KMS-11 (cell line): ENCODE data around the gene CCDC73.
"Not testable (repeated sequence)": the region's sequence is repeated elsewhere in the genome, so short reads cannot be mapped to it uniquely, and the experiment has no call there.

ENCODE experiments used
- H2AFZ ChIP-seq: fragments of 200-600 bp; sonication (generic); 2 replicates; pipeline ENCODE4 v1.6.1; 2016; ENCODE audit warnings: antibody characterized with exemption, mixed run types, low read depth
- H3K27ac ChIP-seq: fragments of 200-600 bp; sonication (generic); 2 replicates; pipeline ENCODE4 v1.6.1; 2016; ENCODE audit warnings: mild to moderate bottlenecking, mixed run types
- H3K27me3 ChIP-seq: fragments of 200-600 bp; sonication (generic); 2 replicates; pipeline ENCODE4 v1.6.1; 2017; ENCODE audit warnings: mild to moderate bottlenecking, low read depth, mixed run types, moderate library complexity; ENCODE audit not compliant: insufficient read depth
- H3K36me3 ChIP-seq: fragments of 200-600 bp; sonication (generic); 2 replicates; pipeline ENCODE4 v1.6.1; 2017; ENCODE audit warnings: mild to moderate bottlenecking, mixed run types; ENCODE audit not compliant: insufficient read depth
- H3K4me1 ChIP-seq: fragments of 200-600 bp; sonication (generic); 2 replicates; pipeline ENCODE4 v1.6.1; 2016; ENCODE audit warnings: mild to moderate bottlenecking, low read depth, mixed run types; ENCODE audit not compliant: poor library complexity, severe bottlenecking
- H3K4me2 ChIP-seq: fragments of 200-600 bp; sonication (generic); 2 replicates; pipeline ENCODE4 v1.7.0; 2016; ENCODE audit warnings: mild to moderate bottlenecking, mixed run types
- H3K4me3 ChIP-seq: fragments of 200-600 bp; sonication (generic); IDR thresholded peaks from 2 replicates; pipeline ENCODE4 v1.6.1; 2017; ENCODE audit warnings: low read depth, low read length, mixed read lengths; ENCODE audit not compliant: insufficient read depth
- H3K79me2 ChIP-seq: fragments of 200-600 bp; sonication (generic); 2 replicates; pipeline ENCODE4 v1.6.1; 2016; ENCODE audit warnings: low read depth, mixed run types; ENCODE audit not compliant: insufficient read depth
- H3K9ac ChIP-seq: fragments of 200-600 bp; sonication (generic); 2 replicates; pipeline ENCODE4 v1.6.1; 2016; ENCODE audit warnings: mild to moderate bottlenecking, mixed run types
- H4K20me1 ChIP-seq: fragments of 200-600 bp; sonication (generic); 2 replicates; pipeline ENCODE4 v1.6.1; 2016; ENCODE audit warnings: mild to moderate bottlenecking, mixed run types; ENCODE audit not compliant: insufficient read depth
- TF ChIP-seq, protein P1 (sequence below): fragments of 200-600 bp; sonication (generic); conservative IDR thresholded peaks from 2 replicates; pipeline ENCODE4 v1.6.1; 2017; ENCODE audit warnings: low read depth, mild to moderate bottlenecking, antibody characterized with exemption, low read length, moderate library complexity, mixed read lengths

CCDC73 gene

GRCh38 chr11:32758291-32758690 lies 36.2 kb downstream of the CCDC73 start:
- no peaks in the 10 kb centered on the region for H3K27me3 ChIP-seq
- TF ChIP-seq, protein P1, sequence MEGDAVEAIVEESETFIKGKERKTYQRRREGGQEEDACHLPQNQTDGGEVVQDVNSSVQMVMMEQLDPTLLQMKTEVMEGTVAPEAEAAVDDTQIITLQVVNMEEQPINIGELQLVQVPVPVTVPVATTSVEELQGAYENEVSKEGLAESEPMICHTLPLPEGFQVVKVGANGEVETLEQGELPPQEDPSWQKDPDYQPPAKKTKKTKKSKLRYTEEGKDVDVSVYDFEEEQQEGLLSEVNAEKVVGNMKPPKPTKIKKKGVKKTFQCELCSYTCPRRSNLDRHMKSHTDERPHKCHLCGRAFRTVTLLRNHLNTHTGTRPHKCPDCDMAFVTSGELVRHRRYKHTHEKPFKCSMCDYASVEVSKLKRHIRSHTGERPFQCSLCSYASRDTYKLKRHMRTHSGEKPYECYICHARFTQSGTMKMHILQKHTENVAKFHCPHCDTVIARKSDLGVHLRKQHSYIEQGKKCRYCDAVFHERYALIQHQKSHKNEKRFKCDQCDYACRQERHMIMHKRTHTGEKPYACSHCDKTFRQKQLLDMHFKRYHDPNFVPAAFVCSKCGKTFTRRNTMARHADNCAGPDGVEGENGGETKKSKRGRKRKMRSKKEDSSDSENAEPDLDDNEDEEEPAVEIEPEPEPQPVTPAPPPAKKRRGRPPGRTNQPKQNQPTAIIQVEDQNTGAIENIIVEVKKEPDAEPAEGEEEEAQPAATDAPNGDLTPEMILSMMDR: no peak

GRCh38 chr11:32753181-32753580 lies 41.3 kb downstream of the CCDC73 start:
- H3K9ac ChIP-seq: not testable (repeated sequence)

More at GRCh38 chr11:32758291-32758690, 36.2 kb downstream of the CCDC73 start:
- Histone ChIP-seq H3K36me3 (no peaks in the 10 kb centered on the region), H3K27ac (no peak overlapping the region), H3K4me3 (no peak overlapping the region), H3K4me1 (no peaks in the 10 kb centered on the region), H3K9ac (no peak overlapping the region), H4K20me1 (no peaks in the 10 kb centered on the region), H3K79me2 (no peaks in the 10 kb centered on the region), H2AFZ (no peak overlapping the region), H3K4me2 (no peak overlapping the region)

DNA sequence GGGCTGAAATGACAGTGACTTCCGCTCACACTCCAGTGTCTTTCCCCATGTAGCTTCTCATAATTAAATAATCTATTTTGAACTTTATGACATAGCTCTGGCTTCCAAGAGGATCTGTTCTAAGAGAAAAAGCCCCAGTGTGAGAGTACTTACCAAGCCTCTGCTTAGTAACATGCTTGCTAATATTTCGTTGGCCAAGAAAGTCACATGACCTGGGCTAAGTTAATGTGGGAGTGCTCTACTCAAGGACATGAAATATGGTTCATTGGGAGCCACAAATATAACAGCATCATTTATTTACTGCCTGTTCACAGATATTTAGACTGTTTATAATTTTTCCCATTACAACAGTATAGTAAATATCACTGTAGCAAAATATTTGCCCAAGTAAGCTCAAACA lies 42.5 kb downstream of the CCDC73 start:
- Histone ChIP-seq H3K9ac (no peak overlapping the region), H3K27ac (no peak overlapping the region)
- TF ChIP-seq, protein P1: no peak

More at GRCh38 chr11:32753181-32753580, 41.3 kb downstream of the CCDC73 start:
- not testable (repeated sequence) for H2AFZ ChIP-seq, H3K4me2 ChIP-seq, H4K20me1 ChIP-seq, H3K36me3 ChIP-seq, H3K27ac ChIP-seq, H3K79me2 ChIP-seq, H3K4me1 ChIP-seq, H3K4me3 ChIP-seq, H3K27me3 ChIP-seq

DNA sequence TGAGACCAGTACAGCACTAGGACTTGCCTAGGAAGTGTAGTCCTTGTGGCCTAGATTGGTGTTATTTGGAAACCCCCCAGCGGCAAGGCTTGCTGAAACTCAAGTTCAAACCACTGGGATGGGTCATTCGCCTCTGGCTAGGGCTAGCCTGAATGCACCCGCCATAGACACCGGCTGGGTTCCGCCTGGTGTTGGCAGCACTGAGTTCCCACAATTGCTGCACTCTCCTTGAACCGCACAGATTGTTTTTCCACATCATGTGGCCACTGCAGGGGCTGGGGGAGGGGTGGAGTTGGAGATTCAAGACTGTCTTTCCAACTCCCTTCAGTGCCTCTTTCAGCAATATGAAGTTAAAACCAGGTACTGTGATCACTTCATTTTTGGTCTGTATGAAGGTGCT lies 43.1 kb downstream of the CCDC73 start:
- TF ChIP-seq, protein P1: no peak
- Histone ChIP-seq H3K27ac (no peak overlapping the region), H3K4me2 (no peak overlapping the region), H3K4me1 (no peaks in the 10 kb centered on the region), H4K20me1 (no peaks in the 10 kb centered on the region), H3K27me3 (no peaks in the 10 kb centered on the region), H3K4me3 (no peak overlapping the region), H3K9ac (no peak overlapping the region), H3K79me2 (no peaks in the 10 kb centered on the region), H3K36me3 (no peaks in the 10 kb centered on the region), H2AFZ (no peak overlapping the region)

More for the DNA sequence above, 42.5 kb downstream of the CCDC73 start:
- Histone ChIP-seq H3K4me3 (no peak overlapping the region), H3K4me2 (no peak overlapping the region), H3K79me2 (no peaks in the 10 kb centered on the region), H3K4me1 (no peaks in the 10 kb centered on the region), H2AFZ (no peak overlapping the region), H4K20me1 (no peaks in the 10 kb centered on the region), H3K27me3 (no peaks in the 10 kb centered on the region), H3K36me3 (no peaks in the 10 kb centered on the region)

GRCh38 chr11:32729976-32730375 lies 64.5 kb downstream of the CCDC73 start:
- TF ChIP-seq, protein P1: no peak
- no peak overlapping the region for H2AFZ ChIP-seq
- no peaks in the 10 kb centered on the region for H3K4me1 ChIP-seq

More at GRCh38 chr11:32729976-32730375, 64.5 kb downstream of the CCDC73 start:
- Histone ChIP-seq H3K4me3 (no peak overlapping the region), H3K27me3 (no peaks in the 10 kb centered on the region), H3K9ac (no peak overlapping the region), H3K4me2 (no peak overlapping the region), H3K36me3 (no peaks in the 10 kb centered on the region), H4K20me1 (no peaks in the 10 kb centered on the region), H3K79me2 (no peaks in the 10 kb centered on the region), H3K27ac (no peak overlapping the region)
